ENCODE results near the gene AGBL5.
"Not testable (repeated sequence)": the region's sequence is repeated elsewhere in the genome, so short reads cannot be mapped to it uniquely, and the experiment has no call there.

AGBL5 gene

GRCh38 chr2:27093430-27094352 is 42.2 kb downstream of the AGBL5 start:
- DNase-seq: no peak

- no peak for DNase-seq
Observed at GRCh38 chr2:27094353-27094984, 43.0 kb downstream of the AGBL5 start.

- no peak for DNase-seq
Observed at GRCh38 chr2:27095427-27095744, 43.9 kb downstream of the AGBL5 start.

GRCh38 chr2:27095745-27096651 is 44.5 kb downstream of the AGBL5 start:
- peak; percentile 61 for DNase-seq

- DNase-seq: no peak
Observed at GRCh38 chr2:27096748-27097297, 45.4 kb downstream of the AGBL5 start.

GRCh38 chr2:27097341-27097740 is 45.9 kb downstream of the AGBL5 start:
- DNase-seq: no peak

GRCh38 chr2:27099334-27099955 is 48.0 kb downstream of the AGBL5 start:
- DNase-seq: no peak

- no peak for DNase-seq
Observed at GRCh38 chr2:27100036-27100435, 48.6 kb downstream of the AGBL5 start.

- no peak for DNase-seq
Observed at GRCh38 chr2:27102329-27102728, 50.9 kb downstream of the AGBL5 start.

- DNase-seq: no peak
Observed at GRCh38 chr2:27105981-27106380, 54.5 kb downstream of the AGBL5 start.

- no peak for DNase-seq
Observed at GRCh38 chr2:27108221-27108620, 56.8 kb downstream of the AGBL5 start.

GRCh38 chr2:27109083-27109482 is 57.6 kb downstream of the AGBL5 start:
- no peak for DNase-seq

GRCh38 chr2:27110603-27111352 is 59.3 kb downstream of the AGBL5 start:
- not testable (repeated sequence) for DNase-seq

- not testable (repeated sequence) for DNase-seq
Observed at GRCh38 chr2:27111392-27112078, 60.1 kb downstream of the AGBL5 start.

GRCh38 chr2:27115519-27115918 is 64.1 kb downstream of the AGBL5 start:
- DNase-seq: no peak

GRCh38 chr2:27117995-27118524 is 66.6 kb downstream of the AGBL5 start:
- no peak for DNase-seq

- peak; percentile 66 for DNase-seq
Observed at GRCh38 chr2:27118525-27119329, 67.3 kb downstream of the AGBL5 start, which contains the start of gene CGREF1. TSS of gene CGREF1 (minus strand) at chr2:27119128. CDS start at chr2:27104366, 14,762 bp downstream.

GRCh38 chr2:27119330-27119670 is 67.8 kb downstream of the AGBL5 start:
- not testable (repeated sequence) for DNase-seq
